ENCODE data around the gene MATK.
A peak's percentile ranks its signal among the peaks of the same experiment; 100 is the strongest.
"Not testable (repeated sequence)": the region's sequence is repeated elsewhere in the genome, so short reads cannot be mapped to it uniquely, and the experiment has no call there.

The MATK gene

GRCh38 chr19:3770136-3770999, 15.8 kb downstream of the MATK start:
- DNase-seq = no peak

- no peak for DNase-seq
Observed at GRCh38 chr19:3769494-3769893, 16.7 kb downstream of the MATK start.

GRCh38 chr19:3768748-3769099, 17.5 kb downstream of the MATK start:
- no peak for DNase-seq

GRCh38 chr19:3768015-3768747, 18.0 kb downstream of the MATK start:
- no peak for DNase-seq

- no peak for DNase-seq
Observed at GRCh38 chr19:3767050-3767449, 19.1 kb downstream of the MATK start.

GRCh38 chr19:3766520-3766919, 19.7 kb downstream of the MATK start:
- DNase-seq = no peak

GRCh38 chr19:3765757-3766156, 20.4 kb downstream of the MATK start:
- not testable (repeated sequence) for DNase-seq

- DNase-seq = no peak
Observed at GRCh38 chr19:3765121-3765520, 21.1 kb downstream of the MATK start.

GRCh38 chr19:3762501-3763459, 23.4 kb downstream of the MATK start, which contains the start of gene MRPL54:
TSS of gene MRPL54 (plus strand) at chr19:3762682. CDS start at chr19:3762701, 19 bp downstream.
- DNase-seq = peak; percentile 99

- DNase-seq = no peak
Observed at GRCh38 chr19:3762130-3762473, 24.1 kb downstream of the MATK start.

GRCh38 chr19:3761382-3762129, 24.6 kb downstream of the MATK start, which contains the start of gene APBA3:
TSS of gene APBA3 (minus strand) at chr19:3761692. CDS start at chr19:3760264, 1,428 bp downstream.
- peak; percentile 99 for DNase-seq

- no peak for DNase-seq
Observed at GRCh38 chr19:3760871-3761361, 25.3 kb downstream of the MATK start.

- no peak for DNase-seq
Observed at GRCh38 chr19:3759482-3760254, 26.5 kb downstream of the MATK start.

- DNase-seq = not testable (repeated sequence)
Observed at GRCh38 chr19:3758297-3758696, 27.9 kb downstream of the MATK start.

- DNase-seq = not testable (repeated sequence)
Observed at GRCh38 chr19:3757705-3758104, 28.5 kb downstream of the MATK start.

GRCh38 chr19:3753631-3754410, 32.4 kb downstream of the MATK start:
- DNase-seq = no peak

- no peak for DNase-seq
Observed at GRCh38 chr19:3752492-3752891, 33.7 kb downstream of the MATK start.

GRCh38 chr19:3751236-3751635, 34.9 kb downstream of the MATK start:
- no peak for DNase-seq

GRCh38 chr19:3750211-3750610, 36.0 kb downstream of the MATK start:
- DNase-seq = no peak

- no peak for DNase-seq
Observed at GRCh38 chr19:3748965-3749364, 37.2 kb downstream of the MATK start.

Measured in activated CD8-positive, alpha-beta memory T cell treated with anti-CD3 and anti-CD28 coated beads, Interleukin-2, amount 50 U/mL, for 48 hours (primary cell).